SK-N-SH treated with all-trans-retinoic acid at 6 μM for 48 hours (cell line): ENCODE results near the gene ACTR1A.
"Not testable (repeated sequence)": the region's sequence is repeated elsewhere in the genome, so short reads cannot be mapped to it uniquely, and the experiment has no call there.

Experiments
- ATAC-seq: fragments of 200-7000 bp; cut with Tn5 transposase; 3 replicates; pipeline ENCODE4 v1.9.1; 2020; ENCODE audit warnings: mild to moderate bottlenecking, moderate library complexity
- ARNTL ChIP-seq: fragments of 450-650 bp; formaldehyde crosslinking; IDR thresholded peaks from 2 replicates; pipeline ENCODE4 v1.5.0; 2020; ENCODE audit warnings: low read depth, mild to moderate bottlenecking, moderate library complexity, borderline replicate concordance
- BACH2 ChIP-seq: fragments of 250-450 bp; sonication (Bioruptor Pico); IDR thresholded peaks from 2 replicates; pipeline ENCODE4 v1.9.0; 2021; ENCODE audit warnings: mild to moderate bottlenecking, borderline replicate concordance
- CREB5 ChIP-seq: fragments of 250-450 bp; sonication (Bioruptor Pico); IDR thresholded peaks from 2 replicates; pipeline ENCODE4 v1.5.1; 2020; ENCODE audit warnings: low read depth, mild to moderate bottlenecking, moderate library complexity
- CSDC2 ChIP-seq: fragments of 250-450 bp; sonication (Bioruptor Pico); IDR thresholded peaks from 2 replicates; pipeline ENCODE4 v1.5.0; 2020; ENCODE audit warnings: mild to moderate bottlenecking, moderate library complexity
- GLIS3 ChIP-seq: fragments of 250-450 bp; sonication (Bioruptor Pico); IDR thresholded peaks from 2 replicates; pipeline ENCODE4 v1.5.0; 2020; ENCODE audit warnings: mild to moderate bottlenecking, moderate library complexity
- ISL1 ChIP-seq: fragments of 250-450 bp; sonication (Bioruptor Pico); IDR thresholded peaks from 2 replicates; pipeline ENCODE4 v2.1.2; 2022; ENCODE audit warnings: mild to moderate bottlenecking, moderate library complexity
- OSR1 ChIP-seq: fragments of 250-450 bp; sonication (Bioruptor Pico); IDR thresholded peaks from 2 replicates; pipeline ENCODE4 v1.8.0; 2022; ENCODE audit warnings: moderate library complexity, mild to moderate bottlenecking, inconsistent platforms
- PATZ1 ChIP-seq: fragments of 250-450 bp; sonication (Bioruptor Pico); IDR thresholded peaks from 2 replicates; pipeline ENCODE4 v1.8.0; 2020; ENCODE audit warnings: mild to moderate bottlenecking, moderate library complexity, borderline replicate concordance
- PPARA ChIP-seq: fragments of 250-450 bp; sonication (Bioruptor Pico); IDR thresholded peaks from 2 replicates; pipeline ENCODE4 v1.5.0; 2020; ENCODE audit warnings: mild to moderate bottlenecking, borderline replicate concordance
- RARB ChIP-seq: fragments of 250-450 bp; sonication (Bioruptor Pico); IDR thresholded peaks from 2 replicates; pipeline ENCODE4 v1.8.0; 2021; ENCODE audit warnings: mild to moderate bottlenecking, moderate library complexity
- TCF4 ChIP-seq: fragments of 250-450 bp; sonication (Bioruptor Pico); IDR thresholded peaks from 2 replicates; pipeline ENCODE4 v1.8.0; 2021; ENCODE audit warnings: mild to moderate bottlenecking, moderate library complexity, borderline replicate concordance
- TOX ChIP-seq: fragments of 250-450 bp; sonication (Bioruptor Pico); IDR thresholded peaks from 2 replicates; pipeline ENCODE4 v1.8.0; 2021; ENCODE audit warnings: mild to moderate bottlenecking, moderate library complexity, borderline replicate concordance
- TSHZ2 ChIP-seq: fragments of 250-450 bp; sonication (Bioruptor Pico); IDR thresholded peaks from 2 replicates; pipeline ENCODE4 v1.5.0; 2020; ENCODE audit warnings: mild to moderate bottlenecking, moderate library complexity
- ZC3H10 ChIP-seq: fragments of 250-450 bp; sonication (Bioruptor Pico); IDR thresholded peaks from 2 replicates; pipeline ENCODE4 v1.5.1; 2021; ENCODE audit warnings: mild to moderate bottlenecking, moderate library complexity
- ZFP3 ChIP-seq: fragments of 250-450 bp; sonication (Bioruptor Pico); IDR thresholded peaks from 2 replicates; pipeline ENCODE4 v1.5.0; 2020; ENCODE audit warnings: mild to moderate bottlenecking, moderate library complexity
- ZNF70 ChIP-seq: fragments of 450-650 bp; formaldehyde crosslinking; IDR thresholded peaks from 2 replicates; pipeline ENCODE4 v1.5.0; 2020; ENCODE audit warnings: mild to moderate bottlenecking, moderate library complexity
- ZNF8 ChIP-seq: fragments of 450-650 bp; formaldehyde crosslinking; IDR thresholded peaks from 2 replicates; pipeline ENCODE4 v1.5.0; 2020; ENCODE audit warnings: mild to moderate bottlenecking, moderate library complexity
- TF ChIP-seq, protein P1 (sequence below): fragments of 250-450 bp; sonication (Bioruptor Pico); IDR thresholded peaks from 2 replicates; pipeline ENCODE4 v1.5.1; 2021; ENCODE audit warnings: mild to moderate bottlenecking, moderate library complexity
- TF ChIP-seq, protein P2 (sequence below): fragments of 250-450 bp; sonication (Bioruptor Pico); IDR thresholded peaks from 2 replicates; pipeline ENCODE4 v1.8.0; 2021; ENCODE audit warnings: low read depth, mild to moderate bottlenecking, moderate library complexity, borderline replicate concordance

Gene ACTR1A

DNA sequence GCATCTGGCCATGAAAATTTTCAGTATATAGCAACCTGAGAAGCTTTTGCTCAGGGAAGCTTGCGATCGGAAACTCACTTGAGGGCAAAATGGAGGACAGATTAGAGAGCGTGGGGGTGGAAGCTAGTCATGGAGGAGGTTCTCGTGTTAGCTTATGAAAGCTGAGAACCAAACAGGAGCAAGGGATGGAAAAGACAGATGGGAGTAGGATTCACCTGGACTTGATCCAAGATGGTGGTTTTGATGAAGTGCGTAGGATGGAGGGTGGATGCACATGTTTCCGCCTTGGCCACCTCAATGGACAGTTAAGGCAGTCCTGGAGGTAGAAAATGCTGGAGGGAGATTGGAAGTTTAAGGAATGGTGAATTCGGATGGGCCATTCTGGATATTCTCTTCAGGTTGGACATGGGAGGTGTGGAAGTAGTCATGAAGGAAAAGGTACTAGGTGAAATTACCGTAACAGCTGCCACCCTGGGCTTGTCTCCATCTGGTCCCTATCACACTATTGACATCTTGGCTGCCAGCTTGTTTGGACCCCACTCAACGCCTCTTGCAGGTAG is 44.8 kb downstream of the ACTR1A start (continued):
- TF ChIP-seq RARB (CRISPR knock-in tag) = no peak
- no peak for TF ChIP-seq ARNTL (CRISPR knock-in tag)
- TF ChIP-seq ISL1 (CRISPR knock-in tag) = no peak
- TF ChIP-seq, all 23 proteins: peak for 0

DNA sequence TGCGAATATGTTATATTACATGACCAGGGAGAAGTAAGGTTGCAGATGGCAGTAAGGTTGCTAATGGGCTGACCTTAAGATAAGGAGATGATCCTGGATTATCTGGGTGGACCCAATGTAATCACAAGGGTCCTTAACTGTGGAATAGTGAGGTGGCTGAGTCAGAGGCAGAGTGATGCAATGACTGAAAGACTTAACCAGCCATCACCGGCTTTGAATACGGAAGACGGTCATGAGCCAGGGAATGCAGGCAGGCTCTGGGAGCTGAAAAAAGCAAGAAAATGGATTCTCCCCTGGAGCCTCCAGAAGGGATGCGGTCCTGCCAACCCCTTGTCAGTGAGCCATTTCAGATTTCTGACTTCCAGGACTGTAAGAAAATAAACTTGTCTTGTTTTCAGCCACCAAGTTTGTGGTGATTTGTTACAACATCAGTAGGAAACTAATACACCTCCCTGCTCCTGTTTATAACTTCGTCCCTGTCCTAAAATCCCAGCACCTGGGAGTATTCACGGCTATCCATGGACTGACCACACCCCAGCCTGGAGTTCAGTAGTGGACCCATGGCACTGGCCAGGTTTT is 46.5 kb downstream of the ACTR1A start:
- ATAC-seq = no peak
- TF ChIP-seq CSDC2 (CRISPR knock-in tag) (no peak), PATZ1 (CRISPR knock-in tag) (no peak), ZFP3 (CRISPR knock-in tag) (no peak), OSR1 (CRISPR knock-in tag) (no peak), PPARA (no peak), TCF4 (CRISPR knock-in tag) (no peak), ZC3H10 (CRISPR knock-in tag) (no peak), ZNF70 (CRISPR knock-in tag) (no peak), TOX (CRISPR knock-in tag) (no peak), ISL1 (CRISPR knock-in tag) (no peak)
- TF ChIP-seq, protein P1, sequence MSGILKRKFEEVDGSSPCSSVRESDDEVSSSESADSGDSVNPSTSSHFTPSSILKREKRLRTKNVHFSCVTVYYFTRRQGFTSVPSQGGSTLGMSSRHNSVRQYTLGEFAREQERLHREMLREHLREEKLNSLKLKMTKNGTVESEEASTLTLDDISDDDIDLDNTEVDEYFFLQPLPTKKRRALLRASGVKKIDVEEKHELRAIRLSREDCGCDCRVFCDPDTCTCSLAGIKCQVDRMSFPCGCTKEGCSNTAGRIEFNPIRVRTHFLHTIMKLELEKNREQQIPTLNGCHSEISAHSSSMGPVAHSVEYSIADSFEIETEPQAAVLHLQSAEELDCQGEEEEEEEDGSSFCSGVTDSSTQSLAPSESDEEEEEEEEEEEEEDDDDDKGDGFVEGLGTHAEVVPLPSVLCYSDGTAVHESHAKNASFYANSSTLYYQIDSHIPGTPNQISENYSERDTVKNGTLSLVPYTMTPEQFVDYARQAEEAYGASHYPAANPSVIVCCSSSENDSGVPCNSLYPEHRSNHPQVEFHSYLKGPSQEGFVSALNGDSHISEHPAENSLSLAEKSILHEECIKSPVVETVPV = no peak
- TF ChIP-seq, protein P2, sequence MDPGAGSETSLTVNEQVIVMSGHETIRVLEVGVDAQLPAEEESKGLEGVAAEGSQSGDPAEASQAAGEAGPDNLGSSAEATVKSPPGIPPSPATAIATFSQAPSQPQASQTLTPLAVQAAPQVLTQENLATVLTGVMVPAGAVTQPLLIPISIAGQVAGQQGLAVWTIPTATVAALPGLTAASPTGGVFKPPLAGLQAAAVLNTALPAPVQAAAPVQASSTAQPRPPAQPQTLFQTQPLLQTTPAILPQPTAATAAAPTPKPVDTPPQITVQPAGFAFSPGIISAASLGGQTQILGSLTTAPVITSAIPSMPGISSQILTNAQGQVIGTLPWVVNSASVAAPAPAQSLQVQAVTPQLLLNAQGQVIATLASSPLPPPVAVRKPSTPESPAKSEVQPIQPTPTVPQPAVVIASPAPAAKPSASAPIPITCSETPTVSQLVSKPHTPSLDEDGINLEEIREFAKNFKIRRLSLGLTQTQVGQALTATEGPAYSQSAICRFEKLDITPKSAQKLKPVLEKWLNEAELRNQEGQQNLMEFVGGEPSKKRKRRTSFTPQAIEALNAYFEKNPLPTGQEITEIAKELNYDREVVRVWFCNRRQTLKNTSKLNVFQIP (CRISPR knock-in tag) = no peak

- not testable (repeated sequence) for ATAC-seq
These were observed 47.6 kb downstream of the ACTR1A start for GRCh38 chr10:102454662-102455487.

GRCh38 chr10:102453502-102453901 is 49.0 kb downstream of the ACTR1A start:
- TF ChIP-seq GLIS3 (CRISPR knock-in tag) = no peak
- TF ChIP-seq TSHZ2 (CRISPR knock-in tag) = no peak
- TF ChIP-seq OSR1 (CRISPR knock-in tag) = no peak
- TF ChIP-seq BACH2 = no peak
- TF ChIP-seq ZNF70 (CRISPR knock-in tag) = no peak
- TF ChIP-seq RARB (CRISPR knock-in tag) = no peak
- no peak for TF ChIP-seq ARNTL (CRISPR knock-in tag)
- TF ChIP-seq CREB5 (CRISPR knock-in tag) = no peak
- TF ChIP-seq ZNF8 (CRISPR knock-in tag) = no peak
- TF ChIP-seq TCF4 (CRISPR knock-in tag) = no peak
- TF ChIP-seq, all 23 proteins: peak for 0
- ATAC-seq = no peak
